GM19099 (cell line): Measurements from ENCODE around the gene PLB1.

Experiments used
- POLR2A ChIP-seq: IDR thresholded peaks from 3 replicates; pipeline ENCODE4 v1.6.1; 2011; ENCODE audit warnings: low read depth; ENCODE audit not compliant: insufficient read length; ENCODE audit errors: extremely low read depth

PLB1 gene

GRCh38 chr2:28644760-28645159 is 148.9 kb downstream of the PLB1 start:
- TF ChIP-seq POLR2A, result no peak

GRCh38 chr2:28645553-28645952 is 149.7 kb downstream of the PLB1 start:
- no peak for TF ChIP-seq POLR2A

- TF ChIP-seq POLR2A, result no peak
Observed at GRCh38 chr2:28647682-28648081, 151.8 kb downstream of the PLB1 start.

- TF ChIP-seq POLR2A, result no peak
Observed at GRCh38 chr2:28648147-28648546, 152.3 kb downstream of the PLB1 start.

GRCh38 chr2:28648671-28649395 is 153.0 kb downstream of the PLB1 start:
- no peak for TF ChIP-seq POLR2A

GRCh38 chr2:28649481-28650265 is 153.8 kb downstream of the PLB1 start:
- no peak for TF ChIP-seq POLR2A

- no peak for TF ChIP-seq POLR2A
Observed at GRCh38 chr2:28650266-28650584, 154.4 kb downstream of the PLB1 start.

- TF ChIP-seq POLR2A, result no peak
Observed at GRCh38 chr2:28652217-28652616, 156.4 kb downstream of the PLB1 start.

GRCh38 chr2:28653892-28654662 is 158.2 kb downstream of the PLB1 start:
- no peak for TF ChIP-seq POLR2A

GRCh38 chr2:28654663-28655320 is 158.9 kb downstream of the PLB1 start:
- no peak for TF ChIP-seq POLR2A

GRCh38 chr2:28656937-28657615 is 161.2 kb downstream of the PLB1 start:
- TF ChIP-seq POLR2A, result no peak

GRCh38 chr2:28658369-28658768 is 162.5 kb downstream of the PLB1 start:
- TF ChIP-seq POLR2A, result no peak

GRCh38 chr2:28659127-28659526 is 163.3 kb downstream of the PLB1 start:
- no peak for TF ChIP-seq POLR2A

- TF ChIP-seq POLR2A, result no peak
Observed at GRCh38 chr2:28661589-28662001, 165.7 kb downstream of the PLB1 start.

- TF ChIP-seq POLR2A, result no peak
Observed at GRCh38 chr2:28662044-28662443, 166.2 kb downstream of the PLB1 start.
